Loucy (cell line): Measurements from ENCODE around the gene ZNF804A.

Source experiments
- H2AFZ ChIP-seq: fragments of 200-600 bp; sonication (generic); 2 replicates; pipeline ENCODE4 v1.6.0; 2016; ENCODE audit warnings: antibody characterized with exemption, mild to moderate bottlenecking, low read length, moderate library complexity
- H3F3A ChIP-seq: fragments of 200-600 bp; 2 replicates; pipeline ENCODE4 v1.6.0; 2016; ENCODE audit warnings: antibody characterized with exemption, low read depth, mild to moderate bottlenecking
- H3K27me3 ChIP-seq: fragments of 200-600 bp; sonication (generic); 2 replicates; pipeline ENCODE4 v1.6.1; 2014; ENCODE audit warnings: low read length, mild to moderate bottlenecking; ENCODE audit not compliant: insufficient read depth, poor library complexity, severe bottlenecking
- H3K36me3 ChIP-seq: fragments of 200-600 bp; sonication (generic); 2 replicates; pipeline ENCODE4 v1.6.1; 2016; ENCODE audit warnings: low read length; ENCODE audit not compliant: insufficient read depth
- H3K4me1 ChIP-seq: fragments of 200-600 bp; sonication (generic); 2 replicates; pipeline ENCODE4 v1.5.1; 2014; ENCODE audit warnings: low read length, mild to moderate bottlenecking; ENCODE audit not compliant: insufficient read depth, poor library complexity, severe bottlenecking
- H3K4me2 ChIP-seq: fragments of 200-600 bp; sonication (generic); 2 replicates; pipeline ENCODE4 v1.6.0; 2014; ENCODE audit warnings: antibody characterized with exemption, low read length, low read depth, mild to moderate bottlenecking; ENCODE audit not compliant: poor library complexity, severe bottlenecking
- H3K4me3 ChIP-seq: fragments of 200-600 bp; sonication (generic); 2 replicates; pipeline ENCODE4 v1.5.1; 2014; ENCODE audit warnings: low read length, mild to moderate bottlenecking, mixed read lengths; ENCODE audit not compliant: poor library complexity, severe bottlenecking
- H3K79me2 ChIP-seq: fragments of 200-600 bp; sonication (generic); 2 replicates; pipeline ENCODE4 v1.6.1; 2014; ENCODE audit warnings: low read length; ENCODE audit not compliant: insufficient read depth
- H3K9ac ChIP-seq: fragments of 200-600 bp; sonication (generic); 2 replicates; pipeline ENCODE4 v1.6.0; 2014; ENCODE audit warnings: mild to moderate bottlenecking, low read depth, low read length, moderate library complexity; ENCODE audit not compliant: poor library complexity, severe bottlenecking
- H3K9me2 ChIP-seq: fragments of 200-600 bp; sonication (generic); replicated peaks from 2 replicates; pipeline ENCODE4 v1.6.1; 2016; ENCODE audit warnings: low read depth, low read length, mixed read lengths
- H3K9me3 ChIP-seq: fragments of 200-600 bp; sonication (generic); 2 replicates; pipeline ENCODE4 v1.6.1; 2014; ENCODE audit warnings: mild to moderate bottlenecking, antibody characterized with exemption, low read length, low read depth; ENCODE audit not compliant: insufficient read depth
- H4K20me1 ChIP-seq: fragments of 200-600 bp; sonication (generic); 2 replicates; pipeline ENCODE4 v1.6.0; 2014; ENCODE audit warnings: antibody characterized with exemption, low read length, mild to moderate bottlenecking; ENCODE audit not compliant: insufficient read depth, poor library complexity, severe bottlenecking
- EZH2phosphoT487 ChIP-seq: fragments of 200-600 bp; IDR thresholded peaks from 2 replicates; pipeline ENCODE4 v1.6.1; 2018; ENCODE audit warnings: antibody characterized with exemption, mild to moderate bottlenecking, moderate library complexity, borderline replicate concordance
- TF ChIP-seq, protein P1 (sequence below): fragments of 200-600 bp; sonication (generic); conservative IDR thresholded peaks from 2 replicates; pipeline ENCODE4 v1.5.1; 2014; ENCODE audit warnings: mild to moderate bottlenecking, antibody characterized with exemption, low read length

ZNF804A gene

DNA sequence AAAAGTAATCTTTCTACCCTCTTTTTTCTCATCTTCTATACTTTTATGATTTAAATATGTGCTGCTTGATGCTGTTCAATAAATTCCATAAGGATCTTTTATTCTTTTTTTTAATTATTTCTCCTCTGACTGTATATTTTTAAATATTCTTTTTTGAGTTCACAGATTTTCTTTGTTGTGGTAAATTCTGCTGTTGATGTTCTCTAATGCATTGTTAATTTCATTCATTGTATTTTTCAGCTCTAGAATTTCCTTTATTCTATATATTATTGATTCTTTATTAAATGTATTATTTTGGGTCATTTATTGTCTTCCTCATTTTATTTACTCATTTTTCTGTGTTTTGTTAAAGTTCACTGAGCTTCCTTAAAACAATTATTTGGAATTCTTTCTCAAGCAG lies 260.9 kb downstream of the ZNF804A start:
- Histone ChIP-seq H3K4me3 (no peak overlapping the region), H3K36me3 (no peaks in the 10 kb centered on the region), H3K4me1 (no peaks in the 10 kb centered on the region), H4K20me1 (no peaks in the 10 kb centered on the region), H3F3A (no peaks in the 10 kb centered on the region), H3K9ac (no peak overlapping the region), H3K9me2 (no peaks in the 10 kb centered on the region), H2AFZ (no peak overlapping the region), H3K9me3 (peaks cover 12% of the 10 kb centered on the region; the same call in 1 of the 2 replicates), H3K79me2 (no peaks in the 10 kb centered on the region), H3K27me3 (no peaks in the 10 kb centered on the region), H3K4me2 (no peak overlapping the region)
- TF ChIP-seq, protein P1, sequence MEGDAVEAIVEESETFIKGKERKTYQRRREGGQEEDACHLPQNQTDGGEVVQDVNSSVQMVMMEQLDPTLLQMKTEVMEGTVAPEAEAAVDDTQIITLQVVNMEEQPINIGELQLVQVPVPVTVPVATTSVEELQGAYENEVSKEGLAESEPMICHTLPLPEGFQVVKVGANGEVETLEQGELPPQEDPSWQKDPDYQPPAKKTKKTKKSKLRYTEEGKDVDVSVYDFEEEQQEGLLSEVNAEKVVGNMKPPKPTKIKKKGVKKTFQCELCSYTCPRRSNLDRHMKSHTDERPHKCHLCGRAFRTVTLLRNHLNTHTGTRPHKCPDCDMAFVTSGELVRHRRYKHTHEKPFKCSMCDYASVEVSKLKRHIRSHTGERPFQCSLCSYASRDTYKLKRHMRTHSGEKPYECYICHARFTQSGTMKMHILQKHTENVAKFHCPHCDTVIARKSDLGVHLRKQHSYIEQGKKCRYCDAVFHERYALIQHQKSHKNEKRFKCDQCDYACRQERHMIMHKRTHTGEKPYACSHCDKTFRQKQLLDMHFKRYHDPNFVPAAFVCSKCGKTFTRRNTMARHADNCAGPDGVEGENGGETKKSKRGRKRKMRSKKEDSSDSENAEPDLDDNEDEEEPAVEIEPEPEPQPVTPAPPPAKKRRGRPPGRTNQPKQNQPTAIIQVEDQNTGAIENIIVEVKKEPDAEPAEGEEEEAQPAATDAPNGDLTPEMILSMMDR: no peak
- TF ChIP-seq EZH2phosphoT487: no peak

DNA sequence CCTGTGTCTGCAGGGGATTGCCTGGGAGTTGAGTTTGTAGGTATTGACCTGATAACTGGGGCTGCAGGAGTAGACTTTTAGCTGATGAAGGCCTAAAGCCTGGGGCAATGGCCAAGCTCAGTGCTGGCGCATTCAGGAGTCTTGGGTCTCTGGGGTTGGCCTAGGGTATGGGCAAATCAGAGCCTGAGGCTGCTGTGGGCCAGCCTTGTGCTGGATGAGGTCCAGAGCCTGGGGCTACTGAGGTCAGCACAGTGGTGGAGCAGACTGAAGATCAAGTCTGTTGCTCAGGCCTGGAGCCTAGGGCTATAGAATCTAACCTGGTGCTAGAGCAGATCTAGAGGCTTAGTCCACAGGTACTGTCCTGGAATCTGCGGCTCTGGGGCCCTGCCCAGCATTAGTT lies 262.4 kb downstream of the ZNF804A start:
- H3K79me2 ChIP-seq: no peaks in the 10 kb centered on the region
- no peak for TF ChIP-seq EZH2phosphoT487
- TF ChIP-seq, protein P1: no peak
- no peaks in the 10 kb centered on the region for H4K20me1 ChIP-seq

DNA sequence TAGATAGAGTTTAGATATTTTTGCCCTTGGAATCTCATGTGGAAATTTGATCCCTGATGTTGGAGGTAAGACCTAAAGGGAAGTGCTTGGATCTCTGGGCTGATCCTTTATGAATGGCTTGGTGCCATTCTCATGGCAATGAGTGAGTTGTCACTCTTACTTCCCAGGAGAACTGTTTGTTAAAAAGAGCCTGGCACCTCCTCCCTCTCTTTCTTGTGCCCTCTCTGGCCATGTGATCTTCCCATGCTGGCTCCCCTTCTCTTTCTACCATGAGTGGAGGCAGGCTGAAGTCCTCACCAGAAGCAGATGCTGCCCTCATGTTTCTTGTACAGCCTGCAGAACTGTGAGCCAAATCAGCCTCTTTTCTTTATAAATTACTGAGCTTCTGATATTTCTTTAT lies 276.9 kb downstream of the ZNF804A start:
- H3K36me3 ChIP-seq: no peaks in the 10 kb centered on the region

More for the DNA sequence above, 262.4 kb downstream of the ZNF804A start:
- no peak overlapping the region for H3K4me2 ChIP-seq
- H3K36me3 ChIP-seq: no peaks in the 10 kb centered on the region
- H3F3A ChIP-seq: no peaks in the 10 kb centered on the region
- H3K9me2 ChIP-seq: no peaks in the 10 kb centered on the region
- H2AFZ ChIP-seq: no peak overlapping the region
- no peaks in the 10 kb centered on the region for H3K4me1 ChIP-seq
- H3K9me3 ChIP-seq: peaks cover 12% of the 10 kb centered on the region; the same call in 1 of the 2 replicates
- H3K27me3 ChIP-seq: no peaks in the 10 kb centered on the region
- H3K4me3 ChIP-seq: no peak overlapping the region
- no peak overlapping the region for H3K9ac ChIP-seq

More for the DNA sequence above, 276.9 kb downstream of the ZNF804A start:
- TF ChIP-seq EZH2phosphoT487: no peak
- TF ChIP-seq, protein P1: no peak
- Histone ChIP-seq H3K79me2 (no peaks in the 10 kb centered on the region), H4K20me1 (no peaks in the 10 kb centered on the region), H3K4me3 (no peak overlapping the region), H3K4me1 (no peaks in the 10 kb centered on the region), H3K9ac (no peak overlapping the region), H3F3A (no peaks in the 10 kb centered on the region), H2AFZ (no peak overlapping the region), H3K9me3 (no peaks in the 10 kb centered on the region), H3K27me3 (no peaks in the 10 kb centered on the region), H3K4me2 (no peak overlapping the region), H3K9me2 (no peaks in the 10 kb centered on the region)
